GM19238 (cell line): ENCODE data around the gene TBC1D2B.
"Not testable (repeated sequence)": the region's sequence is repeated elsewhere in the genome, so short reads cannot be mapped to it uniquely, and the experiment has no call there.

Source experiments
- DNase-seq: peaks from one replicate; pipeline ENCODE4 v3.0.0; 2011; ENCODE audit warnings: low spot score; ENCODE audit not compliant: insufficient read length

Gene TBC1D2B

DNA sequence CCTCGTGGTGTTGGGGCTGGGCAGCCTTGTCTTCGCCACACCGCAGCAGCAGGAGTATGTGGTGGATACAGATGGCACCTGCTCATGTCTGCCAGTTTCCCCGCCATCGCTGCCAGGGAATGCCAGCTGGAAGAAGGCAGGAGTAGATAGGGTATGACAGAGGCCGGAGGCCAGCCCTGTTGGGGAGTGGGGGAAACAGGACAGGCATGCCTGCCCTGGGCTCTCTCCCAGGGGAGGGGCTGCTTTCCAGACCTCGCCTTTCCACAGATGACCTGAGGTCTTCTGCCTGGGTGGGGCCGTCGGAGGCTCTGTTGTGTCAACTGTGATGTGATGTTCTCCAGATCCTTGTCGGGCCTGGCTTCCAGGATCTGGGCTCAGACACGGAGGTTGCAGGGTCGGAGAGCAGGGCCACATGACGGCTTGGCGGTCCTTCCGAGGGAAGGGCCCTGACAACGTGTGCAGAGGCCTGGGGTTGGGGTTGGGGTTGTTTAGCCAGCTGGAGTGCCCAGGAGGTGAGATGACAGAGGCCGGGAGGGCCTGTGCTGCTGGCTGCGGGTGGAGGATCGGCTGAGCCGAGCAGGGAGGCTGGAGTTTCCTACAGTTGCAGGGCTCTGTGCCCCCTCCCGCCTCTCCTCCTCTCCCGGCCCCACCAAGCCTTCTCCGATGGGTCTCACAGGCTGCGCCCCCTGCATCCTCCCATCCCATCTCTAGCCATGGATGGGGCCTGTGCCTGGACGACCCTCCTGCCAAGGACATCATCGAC lies 102.0 kb downstream of the TBC1D2B start:
- DNase-seq = no peak

DNA sequence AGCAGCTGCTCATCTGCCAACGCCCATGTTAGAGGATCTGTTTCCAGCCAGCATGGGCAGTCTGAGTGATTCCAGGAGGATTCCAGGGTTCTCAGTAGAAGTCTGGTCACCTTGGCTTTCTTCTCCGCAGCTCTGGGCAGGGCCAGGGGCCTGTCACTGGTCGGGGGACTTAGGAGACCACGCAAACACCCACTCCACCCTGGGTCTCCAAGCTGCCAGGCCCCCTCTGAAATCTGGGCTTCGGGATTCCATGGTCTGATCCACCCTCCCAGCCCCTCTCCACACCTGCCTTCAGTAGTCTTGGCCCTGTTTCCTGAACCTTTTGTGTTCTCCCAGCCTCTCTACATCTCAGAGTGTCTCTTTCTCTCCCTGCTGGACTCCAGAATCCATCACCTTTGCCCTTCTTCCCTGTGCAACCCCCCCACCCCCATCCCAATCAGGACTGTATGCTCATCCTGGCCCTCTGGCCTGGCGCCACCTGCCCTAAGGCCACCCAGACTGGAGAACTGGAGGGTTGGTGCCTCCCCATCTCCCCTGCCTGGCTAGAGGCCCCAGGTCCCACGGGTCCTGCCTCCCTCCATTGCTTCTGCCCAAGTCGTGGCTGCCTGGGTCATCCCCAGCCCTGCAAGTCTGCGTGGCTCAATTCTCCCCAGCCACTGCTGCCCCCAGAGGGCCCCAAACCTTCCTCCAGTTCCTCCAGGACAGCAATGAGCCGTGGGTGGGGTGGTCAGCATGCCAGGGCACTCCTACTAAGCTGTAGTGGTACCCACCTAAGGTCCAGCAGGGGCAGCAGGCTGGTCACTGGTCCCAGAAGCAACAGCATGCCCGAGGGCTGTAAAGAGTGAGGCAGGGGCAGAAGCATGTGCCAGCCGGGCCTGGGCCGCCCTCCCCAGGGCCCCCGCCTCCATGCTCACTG lies 102.8 kb downstream of the TBC1D2B start:
- no peak for DNase-seq

DNA sequence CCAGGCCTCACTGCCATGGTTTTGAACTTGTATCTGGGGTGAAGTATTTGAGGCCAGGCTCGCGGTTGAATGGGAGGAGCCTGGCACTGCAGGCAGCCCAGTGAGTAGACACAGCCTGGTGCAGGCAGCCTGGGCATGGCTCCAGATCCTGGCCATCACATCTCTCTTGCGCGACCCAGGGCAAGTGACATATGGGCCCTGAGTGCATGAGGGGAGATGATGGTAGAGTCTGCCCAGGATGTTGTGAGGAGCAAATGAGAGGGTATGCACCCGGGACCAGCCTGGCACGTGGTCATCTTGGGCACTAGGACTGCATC lies 103.5 kb downstream of the TBC1D2B start:
- no peak for DNase-seq

DNA sequence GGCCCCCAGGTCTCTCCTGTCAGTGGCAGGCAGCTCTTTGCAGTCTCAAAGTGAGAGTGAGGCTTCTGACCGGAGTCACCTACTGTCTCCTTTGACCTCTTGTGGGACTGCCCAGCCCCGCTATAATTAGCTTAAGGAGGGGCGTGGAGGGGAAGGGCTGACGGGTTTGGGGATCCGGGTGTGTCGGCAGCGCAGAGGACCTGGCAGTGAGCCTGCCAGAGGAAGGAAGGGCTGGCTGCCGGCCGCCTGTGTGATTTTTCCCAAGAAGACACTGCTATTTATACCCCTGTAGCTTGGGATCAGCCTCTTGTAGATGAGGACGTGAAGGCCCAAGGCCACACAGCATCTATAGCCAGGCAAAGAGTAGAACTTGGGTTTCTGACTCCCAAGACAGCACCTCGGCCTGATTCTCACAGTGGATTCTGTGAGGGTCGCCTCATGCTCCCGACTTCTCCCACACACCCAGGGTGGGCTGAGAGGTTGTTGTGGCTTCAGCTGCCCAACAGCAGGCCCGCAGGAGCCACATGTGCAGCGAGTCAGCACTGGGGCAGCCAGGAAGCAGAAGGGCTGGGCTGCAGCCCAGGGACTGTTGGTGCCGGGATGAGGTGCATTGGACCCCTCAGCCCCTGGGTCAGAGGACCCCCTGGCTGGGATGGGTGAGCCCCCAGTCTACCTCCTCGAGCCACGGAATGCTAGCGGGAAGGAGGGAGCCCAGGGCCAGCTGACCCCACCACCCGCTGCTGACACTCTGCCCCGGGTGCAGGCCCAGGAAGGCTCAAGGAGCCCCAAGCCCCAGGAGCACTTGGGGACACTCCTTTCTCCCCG lies 104.0 kb downstream of the TBC1D2B start:
- DNase-seq = not testable (repeated sequence)

DNA sequence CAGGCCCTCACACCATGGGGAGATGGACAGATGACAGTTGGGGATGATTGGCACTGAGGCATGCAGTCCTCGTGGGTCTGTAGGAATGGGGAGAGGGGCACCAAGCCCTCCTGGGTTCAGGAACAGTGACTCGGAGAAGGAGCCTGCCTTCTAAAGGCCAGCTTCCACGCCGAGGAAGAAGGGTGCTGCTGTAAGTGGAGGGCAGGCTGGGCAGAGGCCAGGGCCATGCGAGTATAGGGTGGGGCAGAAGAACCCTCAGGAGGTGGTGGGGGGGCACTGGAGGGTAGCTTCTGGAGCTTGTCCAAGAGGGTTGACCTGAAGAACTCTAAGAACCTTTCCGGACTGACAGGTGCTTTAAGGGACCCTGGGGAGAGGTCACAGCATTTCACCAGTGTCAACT lies 104.8 kb downstream of the TBC1D2B start:
- not testable (repeated sequence) for DNase-seq

DNA sequence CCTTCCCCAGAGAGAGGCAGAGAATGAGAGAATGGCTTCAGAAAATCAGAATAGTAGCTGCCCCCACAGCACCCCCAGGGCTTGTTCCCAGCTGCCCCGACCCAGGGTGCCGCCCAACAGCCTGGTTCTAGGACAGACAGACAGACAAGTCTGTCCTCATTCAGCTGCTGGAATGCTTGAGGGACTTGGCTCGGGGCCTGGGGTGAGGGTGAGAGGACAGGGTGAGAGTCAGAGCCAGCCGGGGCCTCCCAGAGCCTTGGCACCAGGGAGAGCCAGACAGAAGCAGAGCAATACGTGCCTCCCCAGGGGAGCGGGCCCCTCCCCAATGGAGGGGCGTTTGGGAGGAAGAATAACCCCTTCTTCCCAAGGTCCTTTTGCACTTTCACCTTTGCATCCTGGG lies 105.6 kb downstream of the TBC1D2B start:
- not testable (repeated sequence) for DNase-seq

DNA sequence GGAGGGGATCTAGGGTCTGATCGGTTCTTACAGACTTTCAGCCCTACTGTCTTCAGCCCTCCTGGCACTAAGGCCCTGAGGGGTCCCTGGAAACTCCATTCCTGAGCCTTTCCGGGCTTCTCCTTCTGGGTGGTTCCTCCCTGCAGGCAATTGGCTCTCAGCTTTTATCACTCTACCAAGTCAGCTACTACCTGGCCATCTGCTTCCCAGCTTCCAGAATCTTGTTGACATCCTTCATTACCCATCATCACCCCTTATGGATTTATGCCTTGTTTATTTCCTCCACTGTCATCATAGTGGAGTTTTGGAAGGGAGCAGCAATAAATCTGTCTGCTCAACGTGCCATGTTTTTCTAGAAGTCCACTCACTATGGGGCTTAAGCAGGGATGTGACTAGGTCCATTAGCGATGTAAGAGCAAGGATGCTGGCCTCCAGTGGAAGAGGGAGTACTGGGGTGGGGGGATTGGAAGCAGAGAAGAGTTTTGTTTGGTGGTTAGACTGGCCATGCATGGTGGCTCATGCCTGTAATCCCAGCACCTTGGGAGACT lies 106.6 kb downstream of the TBC1D2B start:
- DNase-seq = not testable (repeated sequence)

DNA sequence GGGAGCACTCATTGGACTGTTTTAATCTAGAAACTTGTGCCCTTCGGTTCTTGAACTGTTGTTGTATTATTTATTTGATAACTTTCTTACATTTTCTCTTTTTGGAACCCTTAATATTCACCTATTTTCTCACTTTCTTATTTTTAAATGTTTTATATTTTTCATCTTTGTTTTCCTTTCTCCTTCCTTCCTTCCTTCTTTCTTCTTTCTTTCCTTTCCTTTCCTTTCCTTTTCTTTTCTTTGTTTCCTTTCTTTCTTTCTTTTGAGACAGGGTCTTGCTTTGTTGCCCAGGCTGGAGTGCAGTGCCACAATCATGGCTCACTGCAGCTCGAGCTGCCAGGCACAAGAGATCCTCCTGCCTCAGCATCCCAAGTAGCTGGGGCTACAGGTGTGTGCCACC lies 108.5 kb downstream of the TBC1D2B start:
- no peak for DNase-seq

DNA sequence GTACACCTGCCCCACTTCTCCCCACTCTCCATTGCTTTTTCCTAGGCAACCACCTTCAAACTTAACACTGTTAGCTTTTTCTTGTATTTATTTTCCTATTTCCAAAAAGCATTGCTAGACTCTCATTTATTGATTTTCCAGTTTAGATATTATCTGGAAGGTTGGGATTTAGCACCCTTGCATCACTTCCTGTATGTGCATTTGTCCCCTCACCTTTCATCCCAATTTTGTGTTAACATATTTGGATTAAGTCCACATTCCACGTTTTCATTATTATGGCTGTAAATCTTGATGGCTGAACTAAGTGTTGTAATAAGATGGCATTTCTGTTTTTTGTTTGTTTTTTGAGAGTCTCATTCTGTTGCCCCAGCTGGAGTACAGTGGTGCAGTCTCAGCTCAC lies 109.7 kb downstream of the TBC1D2B start:
- no peak for DNase-seq

DNA sequence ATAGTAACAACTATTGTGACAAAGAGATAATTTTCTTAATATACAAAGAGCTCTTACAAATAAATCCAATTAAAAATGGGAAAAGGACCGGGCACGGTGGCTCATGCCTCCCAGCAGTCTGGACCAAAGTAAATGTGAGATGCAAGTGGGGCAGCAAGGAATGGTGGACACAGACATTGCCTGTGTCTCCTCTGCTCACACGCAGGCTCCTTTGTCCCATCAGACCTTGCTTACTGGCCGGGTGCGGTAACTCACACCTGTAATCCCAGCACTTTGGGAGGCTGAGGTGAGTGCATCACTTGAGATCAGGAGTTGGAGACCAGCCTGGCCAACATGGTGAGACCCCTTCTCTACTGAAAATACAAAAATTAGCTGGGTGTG lies 110.3 kb downstream of the TBC1D2B start:
- DNase-seq = not testable (repeated sequence)

DNA sequence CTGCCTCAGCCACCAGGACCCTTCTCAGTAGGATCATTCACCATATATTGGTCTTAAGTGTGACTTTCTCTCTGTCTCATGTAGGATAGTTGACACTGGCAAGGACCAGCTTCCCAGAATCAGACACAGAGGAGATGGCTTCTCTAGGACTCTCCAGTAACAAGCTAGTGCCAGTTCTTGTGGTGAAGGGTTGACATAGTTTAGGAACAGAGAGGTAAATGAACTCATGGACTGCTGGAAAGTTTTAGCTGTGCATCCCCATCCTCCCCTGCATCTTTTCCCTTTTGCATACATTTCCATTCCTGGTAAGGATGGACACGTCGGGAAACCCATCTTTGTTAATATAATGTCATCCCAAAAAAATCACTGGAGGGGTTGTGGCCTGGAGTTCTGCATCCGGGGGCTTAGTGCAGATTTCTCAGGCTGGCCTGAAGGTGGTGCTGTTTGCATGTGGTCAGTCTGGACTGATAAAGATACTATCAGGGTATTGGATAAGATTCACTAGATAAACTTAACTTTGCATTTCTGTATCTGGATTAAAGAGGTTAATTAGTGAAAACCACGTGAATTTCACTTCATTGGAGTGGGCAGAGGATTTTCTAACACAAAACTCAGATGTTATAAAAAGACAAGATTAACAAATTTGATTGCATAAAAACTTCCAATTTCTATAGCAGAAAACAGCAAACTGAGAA lies 110.8 kb downstream of the TBC1D2B start:
- peak; percentile 40 for DNase-seq

DNA sequence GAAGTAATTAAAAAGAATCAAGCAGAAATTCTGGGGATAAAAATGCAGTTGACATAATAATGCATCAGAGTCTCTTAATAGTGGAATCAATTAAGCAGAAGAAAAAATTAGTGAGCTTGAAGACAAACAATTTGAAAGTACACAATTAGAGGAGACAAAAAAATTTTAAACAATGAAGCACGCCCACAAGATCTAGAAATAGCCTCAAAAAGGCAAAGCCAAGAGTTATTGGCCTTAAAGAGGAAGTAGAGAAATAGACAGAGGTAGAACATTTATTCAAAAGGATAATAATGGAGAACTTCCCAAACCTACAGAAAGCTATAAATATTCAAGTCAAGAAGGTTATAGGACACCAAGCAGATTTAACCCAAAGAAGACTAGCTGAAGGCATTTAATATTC lies 113.3 kb downstream of the TBC1D2B start:
- no peak for DNase-seq

DNA sequence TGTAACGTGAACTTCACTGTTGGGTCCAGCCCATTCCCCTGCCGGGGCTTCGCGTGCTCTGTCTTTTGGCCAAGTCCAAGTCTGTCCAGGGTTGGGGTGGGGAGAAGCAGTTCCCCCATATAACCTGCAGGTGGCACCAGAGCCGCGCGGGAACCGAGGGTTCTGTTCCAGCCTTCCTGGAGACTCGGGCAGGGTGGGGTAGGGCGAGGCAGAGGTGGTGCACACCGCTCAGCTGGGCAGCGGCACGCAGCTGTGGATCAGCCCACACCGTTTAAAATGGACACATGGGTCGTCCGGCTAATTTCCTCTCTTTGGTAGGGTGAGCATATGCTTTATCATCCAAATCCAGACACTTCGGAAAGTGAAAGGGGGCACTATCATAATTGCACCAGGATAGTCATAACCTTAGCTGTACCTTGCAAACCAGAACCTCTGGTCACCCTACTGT lies 118.1 kb downstream of the TBC1D2B start:
- peak; percentile 78 for DNase-seq

DNA sequence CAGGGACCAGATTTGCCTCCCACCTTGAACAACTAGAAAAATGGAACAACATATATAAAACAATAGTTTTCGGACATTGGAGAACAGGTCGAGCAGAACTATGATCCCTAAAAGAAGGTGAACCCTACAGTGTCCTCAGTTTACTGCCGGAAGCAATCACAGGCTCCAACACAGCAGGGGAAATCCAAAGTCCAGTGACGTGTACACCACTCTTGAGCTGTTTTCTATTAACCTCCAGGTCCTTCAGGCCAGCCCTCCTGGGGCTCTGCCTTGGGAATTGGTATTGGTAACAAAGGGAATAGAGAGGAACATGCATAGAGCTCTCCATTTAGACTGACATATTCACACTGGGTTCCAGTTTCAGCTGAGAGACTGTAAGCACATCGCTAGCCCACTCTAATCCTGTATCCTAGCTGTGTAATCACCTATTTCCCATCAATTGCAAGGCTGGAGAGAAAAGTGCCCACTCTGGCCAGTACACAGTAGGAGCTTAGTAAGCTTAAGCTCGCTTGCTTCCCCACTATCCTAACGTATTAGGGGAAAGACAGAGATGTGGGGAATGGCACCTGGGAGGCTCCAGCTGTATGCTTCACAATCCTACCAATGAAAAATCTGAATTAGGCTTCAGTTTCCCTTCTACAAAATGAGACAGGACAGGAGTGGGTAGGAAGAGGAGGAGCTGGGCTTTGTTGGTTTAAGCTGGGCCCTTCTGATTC lies 118.6 kb downstream of the TBC1D2B start:
- DNase-seq = not testable (repeated sequence)

DNA sequence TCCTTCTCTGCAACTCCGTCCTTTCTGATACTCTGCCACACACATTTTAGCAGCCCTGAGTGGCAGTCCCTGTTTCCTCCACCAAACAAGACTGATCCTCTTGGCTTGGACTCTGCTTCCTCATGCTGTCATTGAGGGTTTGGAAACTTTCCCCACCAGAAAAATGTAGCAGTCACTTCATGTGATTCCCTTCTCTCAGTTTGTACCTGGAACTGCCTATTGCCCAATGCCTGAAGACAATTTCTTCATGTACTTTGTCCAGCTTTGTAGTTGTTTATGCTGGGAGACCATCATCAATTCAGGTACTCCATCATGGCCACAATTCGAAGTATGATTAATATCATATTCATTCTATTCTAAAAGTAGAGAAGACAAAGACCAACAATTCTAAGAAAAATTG lies 119.5 kb downstream of the TBC1D2B start:
- not testable (repeated sequence) for DNase-seq

DNA sequence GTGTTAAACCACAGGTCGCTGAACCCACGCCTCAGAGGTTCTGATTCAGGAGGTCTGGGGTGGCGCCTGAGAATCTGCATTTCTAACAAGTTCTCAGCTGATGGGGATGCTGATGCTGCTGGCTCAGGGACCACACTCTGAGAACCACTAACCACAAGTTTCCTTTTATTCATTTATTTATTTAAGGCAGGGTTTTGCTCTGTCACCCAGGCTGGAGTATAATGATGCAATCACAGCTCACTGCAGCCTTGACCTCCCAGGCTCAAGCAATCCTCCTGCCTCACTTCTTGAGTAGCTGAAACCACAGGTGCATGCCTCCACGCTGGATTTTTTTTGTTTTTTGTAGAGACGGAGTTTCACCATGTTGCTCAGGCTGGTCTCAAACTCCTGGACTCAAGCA lies 123.6 kb downstream of the TBC1D2B start:
- not testable (repeated sequence) for DNase-seq

DNA sequence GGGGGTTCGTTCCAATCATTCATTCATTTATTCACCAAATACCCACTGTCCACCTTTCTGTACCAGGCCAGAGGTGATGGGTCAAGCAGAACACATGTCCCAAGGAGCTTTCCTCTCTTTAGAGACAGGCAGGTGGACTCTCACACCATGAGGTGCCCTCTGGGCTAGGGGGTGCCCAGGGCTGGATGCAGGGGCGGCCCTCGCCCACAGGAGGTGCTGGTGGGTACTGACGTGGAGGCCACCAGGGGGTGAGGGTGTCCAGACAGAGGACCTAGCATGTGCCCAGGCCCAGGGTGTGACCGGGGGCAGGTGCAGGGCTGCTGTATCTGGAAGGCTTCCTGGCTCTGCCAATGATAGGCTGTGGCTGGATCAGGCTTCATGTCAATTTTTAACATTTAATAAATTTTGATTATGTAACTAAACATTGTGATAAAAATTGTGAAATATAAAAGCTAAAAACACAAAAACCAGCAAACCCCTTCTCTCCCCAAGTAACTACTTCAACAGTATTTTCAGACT lies 124.5 kb downstream of the TBC1D2B start:
- DNase-seq = not testable (repeated sequence)

DNA sequence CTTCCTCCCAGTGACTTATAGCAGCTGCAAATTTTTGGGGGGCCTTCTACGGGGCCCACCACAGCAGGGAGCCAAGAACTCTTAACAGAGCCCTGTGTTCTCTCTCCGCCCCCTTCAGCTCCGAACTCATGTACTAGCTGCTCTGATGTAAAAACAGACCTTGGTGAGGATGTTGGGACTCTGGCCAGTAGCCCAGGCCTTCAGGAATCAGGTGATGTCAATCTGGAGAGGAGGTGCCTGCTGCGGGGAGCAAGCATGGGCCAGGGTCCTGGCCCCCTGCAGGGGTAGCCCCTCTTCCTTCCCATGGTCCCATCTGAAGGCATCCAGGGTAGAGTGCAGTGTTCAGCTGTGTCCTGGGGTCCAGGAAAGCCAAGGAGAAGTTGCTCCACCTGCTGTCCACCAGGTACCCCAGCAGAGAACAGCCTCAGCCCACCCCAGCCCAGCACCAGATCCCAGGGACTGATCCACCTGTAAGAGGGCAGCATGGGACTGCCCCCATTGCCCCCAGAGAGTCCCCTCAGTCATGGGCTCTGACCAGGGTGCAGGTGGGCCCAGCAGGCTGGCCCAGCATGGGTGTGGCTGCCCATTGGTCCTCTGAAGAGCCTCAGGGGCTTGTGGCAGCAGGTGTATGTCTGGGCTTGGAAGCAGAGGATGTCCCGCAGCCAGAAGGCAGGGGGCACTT lies 126.3 kb downstream of the TBC1D2B start:
- not testable (repeated sequence) for DNase-seq

DNA sequence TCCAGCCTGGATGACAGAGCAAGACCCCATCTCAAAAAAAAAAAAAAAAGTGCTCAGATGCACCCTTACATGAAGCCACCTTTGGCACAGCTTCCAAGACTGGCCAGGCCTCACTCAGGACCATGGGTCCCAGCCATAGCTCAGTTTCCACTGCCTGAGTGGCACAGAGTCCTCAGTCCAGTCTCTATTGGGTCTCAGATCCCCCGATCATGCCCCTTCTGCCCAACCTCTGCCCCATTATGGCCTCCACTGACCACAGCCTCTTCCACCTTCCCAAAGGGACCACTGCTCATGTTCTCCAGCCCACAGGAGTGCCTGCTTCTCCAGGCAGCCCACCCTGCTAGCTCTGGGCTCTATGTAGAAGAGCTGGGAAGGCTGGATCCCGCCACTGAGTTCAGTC lies 127.0 kb downstream of the TBC1D2B start:
- not testable (repeated sequence) for DNase-seq
